Endodermal cell (in vitro differentiated cells): Measurements from ENCODE around the gene SRP9. TPM values are rescaled to one million over a fixed set of nuclear protein-coding genes. Genes with fewer than 3 reads are reported as not detected.

Source experiments
- DNase-seq: peaks from one replicate; pipeline ENCODE4 v3.0.0-alpha.2; 2017
- H3K27ac ChIP-seq: 2 replicates; pipeline ENCODE4 v1.5.1; 2013; ENCODE audit warnings: mild to moderate bottlenecking, low read depth, low read length, moderate library complexity
- H3K27me3 ChIP-seq: 2 replicates; pipeline ENCODE4 v1.6.1; 2013; ENCODE audit warnings: mild to moderate bottlenecking, low read length, moderate library complexity; ENCODE audit not compliant: insufficient read depth, control insufficient read depth, poor library complexity, severe bottlenecking
- H3K36me3 ChIP-seq: 2 replicates; pipeline ENCODE4 v1.7.0; 2013; ENCODE audit warnings: mild to moderate bottlenecking, low read length, moderate library complexity; ENCODE audit not compliant: control insufficient read depth, insufficient read depth
- H3K4me1 ChIP-seq: one replicate; pipeline ENCODE4 v1.7.0; 2013; ENCODE audit warnings: low read length; ENCODE audit not compliant: control insufficient read depth, insufficient read depth
- H3K4me3 ChIP-seq: 2 replicates; pipeline ENCODE4 v1.5.1; 2013; ENCODE audit warnings: mild to moderate bottlenecking, low read length, moderate library complexity
- H3K9ac ChIP-seq: 2 replicates; pipeline ENCODE4 v1.6.1; 2013; ENCODE audit warnings: mild to moderate bottlenecking, low read length, moderate library complexity; ENCODE audit not compliant: poor library complexity, severe bottlenecking; ENCODE audit errors: extremely low read depth
- H3K9me3 ChIP-seq: 2 replicates; pipeline ENCODE4 v1.6.1; 2013; ENCODE audit warnings: mild to moderate bottlenecking, low read length, moderate library complexity; ENCODE audit not compliant: control insufficient read depth
- H3K27ac Mint-ChIP-seq: 2 replicates; pipeline ENCODE4 v1.8.0; 2020; ENCODE audit warnings: mixed read lengths
- H3K27me3 Mint-ChIP-seq: 2 replicates; pipeline ENCODE4 v1.8.0; 2021; ENCODE audit warnings: mild to moderate bottlenecking, mixed read lengths; ENCODE audit not compliant: insufficient read depth
- H3K36me3 Mint-ChIP-seq: 2 replicates; pipeline ENCODE4 v1.8.0; 2020; ENCODE audit warnings: low read depth, mixed read lengths
- H3K4me1 Mint-ChIP-seq: 2 replicates; pipeline ENCODE4 v1.8.0; 2020; ENCODE audit warnings: mixed read lengths
- H3K4me3 Mint-ChIP-seq: 2 replicates; pipeline ENCODE4 v1.8.0; 2020; ENCODE audit warnings: mild to moderate bottlenecking, moderate library complexity, mixed read lengths
- H3K9me3 Mint-ChIP-seq: 2 replicates; pipeline ENCODE4 v1.8.0; 2020; ENCODE audit warnings: mild to moderate bottlenecking, mixed read lengths
- WGBS, 2 experiments: methylation state at CpG; one replicate each; pipeline versions ENCODE4 v1.1.5 to v1.1.7; 2013; ENCODE audit warnings: missing lambda C conversion rate in 2 of 2, mixed read lengths in 1 of 2; ENCODE audit not compliant: insufficient coverage in 1 of 2, insufficient read length in 1 of 2; 5-methylcytosine and 5-hydroxymethylcytosine counted together
- total RNA-seq, 2 donors: library from RNA; stranded (reverse); fragmentation: NEBNext Ultra II Directional in 1 of 2; extraction: Animal tissue kit (Norgen Biotek cat#: 25700) in 1 of 2; gene quantifications; 2 replicates in 1 of 2; 3 replicates in 1 of 2; pipeline ENCODE4 v1.2.1, GENCODE V29; 2021
- TF ChIP-seq, protein P1 (sequence below): fragments of 200-600 bp; sonication (generic); conservative IDR thresholded peaks from 2 replicates; pipeline ENCODE4 v1.5.0; 2021; ENCODE audit warnings: antibody characterized with exemption, mild to moderate bottlenecking

Gene SRP9
- total RNA-seq, 2 donors from 2014 or later, result 286 to 319 TPM

DNA sequence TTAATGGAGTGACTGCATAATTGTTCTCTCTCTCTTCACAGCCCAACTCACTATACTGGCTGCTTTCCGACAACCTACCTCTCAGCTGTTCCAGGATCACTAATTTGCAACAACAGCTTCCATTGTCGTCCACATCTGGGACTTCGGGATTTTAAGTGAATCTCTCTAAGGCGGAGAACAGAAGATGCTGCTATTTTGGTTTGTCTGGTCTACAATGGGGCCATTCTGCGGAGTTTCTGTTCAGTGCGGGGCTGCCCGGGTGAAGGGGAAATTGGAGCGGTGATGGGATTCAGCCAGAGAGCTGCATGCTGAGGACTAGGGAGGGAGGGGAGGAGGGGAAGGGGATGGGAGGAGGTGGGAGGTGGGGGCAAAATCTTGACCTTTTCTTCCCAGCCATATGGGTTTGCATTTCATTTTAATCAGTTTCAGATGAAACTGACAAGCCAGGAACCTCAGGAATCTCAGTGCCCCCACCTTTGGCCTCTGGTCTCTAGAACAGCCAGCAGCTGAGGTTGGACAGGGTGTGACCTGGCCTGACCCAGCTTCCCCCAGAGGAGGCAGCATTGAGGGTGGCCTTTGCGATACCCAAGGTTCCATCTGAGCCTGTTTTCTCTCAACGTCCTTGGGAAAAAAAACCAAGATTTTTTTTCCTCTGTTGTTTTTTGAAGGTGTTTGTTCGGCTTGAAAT, 6.9 kb upstream of the SRP9 start:
- H3K27ac Mint-ChIP-seq, result no peak overlapping the region
- TF ChIP-seq, protein P1, sequence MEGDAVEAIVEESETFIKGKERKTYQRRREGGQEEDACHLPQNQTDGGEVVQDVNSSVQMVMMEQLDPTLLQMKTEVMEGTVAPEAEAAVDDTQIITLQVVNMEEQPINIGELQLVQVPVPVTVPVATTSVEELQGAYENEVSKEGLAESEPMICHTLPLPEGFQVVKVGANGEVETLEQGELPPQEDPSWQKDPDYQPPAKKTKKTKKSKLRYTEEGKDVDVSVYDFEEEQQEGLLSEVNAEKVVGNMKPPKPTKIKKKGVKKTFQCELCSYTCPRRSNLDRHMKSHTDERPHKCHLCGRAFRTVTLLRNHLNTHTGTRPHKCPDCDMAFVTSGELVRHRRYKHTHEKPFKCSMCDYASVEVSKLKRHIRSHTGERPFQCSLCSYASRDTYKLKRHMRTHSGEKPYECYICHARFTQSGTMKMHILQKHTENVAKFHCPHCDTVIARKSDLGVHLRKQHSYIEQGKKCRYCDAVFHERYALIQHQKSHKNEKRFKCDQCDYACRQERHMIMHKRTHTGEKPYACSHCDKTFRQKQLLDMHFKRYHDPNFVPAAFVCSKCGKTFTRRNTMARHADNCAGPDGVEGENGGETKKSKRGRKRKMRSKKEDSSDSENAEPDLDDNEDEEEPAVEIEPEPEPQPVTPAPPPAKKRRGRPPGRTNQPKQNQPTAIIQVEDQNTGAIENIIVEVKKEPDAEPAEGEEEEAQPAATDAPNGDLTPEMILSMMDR, result peak; percentile 65
- H3K4me3 Mint-ChIP-seq, result no peak overlapping the region
- peaks cover 59% of the 10 kb centered on the region for H3K4me1 Mint-ChIP-seq
- WGBS, 2 experiments, result 60 to 66% methylated on average over 8 to 11 of the region's 11 CpGs
- no peaks in the 10 kb centered on the region for H3K36me3 ChIP-seq
- no peaks in the 10 kb centered on the region for H3K9me3 ChIP-seq
- peaks cover 21% of the 10 kb centered on the region for H3K4me1 ChIP-seq
- DNase-seq, result no peak
- H3K4me3 ChIP-seq, result no peak overlapping the region
- H3K27ac ChIP-seq, result peak overlapping the region; percentile 1
- H3K9me3 Mint-ChIP-seq, result no peaks in the 10 kb centered on the region
- H3K27me3 ChIP-seq, result peaks cover 11% of the 10 kb centered on the region
- H3K27me3 Mint-ChIP-seq, result peaks cover 8% of the 10 kb centered on the region
- no peaks in the 10 kb centered on the region for H3K36me3 Mint-ChIP-seq
- H3K9ac ChIP-seq, result no peak overlapping the region

DNA sequence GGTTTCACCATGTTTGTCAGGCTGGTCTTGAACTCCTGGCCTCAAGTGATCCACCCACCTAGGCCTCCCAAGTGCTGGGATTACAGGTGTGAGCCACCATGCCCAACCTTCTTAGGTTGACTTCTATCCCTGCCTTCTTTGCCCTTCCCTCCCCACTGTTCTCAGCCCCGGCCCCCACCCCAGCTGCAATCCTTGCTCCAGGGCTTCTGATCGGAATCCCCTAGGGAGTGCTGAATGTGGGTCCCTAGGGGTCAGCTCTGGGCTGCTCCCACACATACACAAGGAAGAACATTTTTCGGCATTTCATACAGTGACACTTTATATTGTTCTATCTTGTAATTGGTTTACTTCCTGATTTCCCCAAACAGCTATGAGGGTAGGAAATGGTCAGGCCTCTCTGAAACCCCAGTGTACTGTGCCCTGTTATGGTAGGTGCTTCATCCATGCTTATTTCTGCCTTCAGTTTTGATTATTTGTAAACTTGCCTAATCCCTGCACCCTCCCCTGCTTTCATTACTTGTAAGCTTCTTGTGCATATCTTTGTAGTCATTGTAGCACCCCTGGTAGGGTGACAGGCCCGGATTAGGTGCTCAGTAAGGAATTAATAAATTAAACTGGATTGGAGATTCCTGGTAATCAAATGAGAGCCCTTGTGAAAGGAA, 5.8 kb upstream of the SRP9 start:
- TF ChIP-seq, protein P1, result no peak
- H3K9me3 Mint-ChIP-seq, result no peaks in the 10 kb centered on the region
- H3K27ac ChIP-seq, result peak overlapping the region; percentile 7
- no peaks in the 10 kb centered on the region for H3K36me3 Mint-ChIP-seq
- no peaks in the 10 kb centered on the region for H3K36me3 ChIP-seq
- peaks cover 59% of the 10 kb centered on the region for H3K4me1 Mint-ChIP-seq
- no peak overlapping the region for H3K4me3 Mint-ChIP-seq
- H3K4me1 ChIP-seq, result peaks cover 21% of the 10 kb centered on the region
- no peak overlapping the region for H3K4me3 ChIP-seq
- H3K27me3 Mint-ChIP-seq, result peaks cover 4% of the 10 kb centered on the region
- peaks cover 10% of the 10 kb centered on the region for H3K27me3 ChIP-seq
- H3K9me3 ChIP-seq, result no peaks in the 10 kb centered on the region
- 57 to 70% methylated on average over 1 to 3 of the region's 4 CpGs for WGBS, 2 experiments
- no peak overlapping the region for H3K27ac Mint-ChIP-seq
- H3K9ac ChIP-seq, result no peak overlapping the region
- DNase-seq, result no peak

DNA sequence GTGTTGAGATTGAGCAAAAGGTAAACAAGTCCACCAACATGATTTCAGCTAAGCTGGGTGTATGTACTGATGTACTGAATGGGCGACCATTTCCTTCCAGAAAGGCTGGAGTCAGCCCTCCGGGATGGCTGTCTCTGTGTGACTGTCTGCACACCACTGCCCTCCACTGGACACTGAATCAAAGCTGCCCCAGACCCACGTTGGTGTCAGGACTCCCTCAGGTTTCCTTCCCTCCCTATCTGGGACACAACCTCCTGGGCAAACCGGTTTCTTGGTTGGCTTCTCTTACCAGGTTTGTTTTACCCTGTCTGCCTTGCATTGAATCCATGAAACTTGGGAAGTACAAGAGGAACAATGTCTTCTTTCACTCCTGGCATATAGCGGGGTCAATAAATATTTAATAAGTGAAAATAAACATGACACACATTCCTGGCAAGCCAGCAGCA, 5.3 kb upstream of the SRP9 start:
- 12 to 28% methylated on average over 3 to 5 of the region's 5 CpGs for WGBS, 2 experiments
- H3K4me1 ChIP-seq, result peaks cover 18% of the 10 kb centered on the region
- no peak overlapping the region for H3K4me3 Mint-ChIP-seq
- no peaks in the 10 kb centered on the region for H3K9me3 Mint-ChIP-seq
- peaks cover 5% of the 10 kb centered on the region for H3K27me3 ChIP-seq
- H3K27me3 Mint-ChIP-seq, result peaks cover under 1% of the 10 kb centered on the region
- H3K4me1 Mint-ChIP-seq, result peaks cover 54% of the 10 kb centered on the region
- DNase-seq, result peak; percentile 97
- H3K4me3 ChIP-seq, result no peak overlapping the region
- H3K27ac Mint-ChIP-seq, result no peak overlapping the region
- H3K9me3 ChIP-seq, result no peaks in the 10 kb centered on the region
- H3K36me3 Mint-ChIP-seq, result no peaks in the 10 kb centered on the region
- H3K27ac ChIP-seq, result no peak overlapping the region
- H3K9ac ChIP-seq, result no peak overlapping the region
- TF ChIP-seq, protein P1, result peak; percentile 94
- H3K36me3 ChIP-seq, result no peaks in the 10 kb centered on the region
